GM19324 (cell line): ENCODE measurements around the gene SCMH1.

Experiments used
- ATAC-seq: cut with Tn5 transposase; IDR thresholded peaks from one replicate; pipeline ENCODE4 v1.9.1; 2021; ENCODE audit warnings: mild to moderate bottlenecking, moderate library complexity; ENCODE audit not compliant: unreplicated experiment, low FRiP score

Gene SCMH1

GRCh38 chr1:41102653-41103052 is 139.5 kb downstream of the SCMH1 start:
- no peak for ATAC-seq

DNA sequence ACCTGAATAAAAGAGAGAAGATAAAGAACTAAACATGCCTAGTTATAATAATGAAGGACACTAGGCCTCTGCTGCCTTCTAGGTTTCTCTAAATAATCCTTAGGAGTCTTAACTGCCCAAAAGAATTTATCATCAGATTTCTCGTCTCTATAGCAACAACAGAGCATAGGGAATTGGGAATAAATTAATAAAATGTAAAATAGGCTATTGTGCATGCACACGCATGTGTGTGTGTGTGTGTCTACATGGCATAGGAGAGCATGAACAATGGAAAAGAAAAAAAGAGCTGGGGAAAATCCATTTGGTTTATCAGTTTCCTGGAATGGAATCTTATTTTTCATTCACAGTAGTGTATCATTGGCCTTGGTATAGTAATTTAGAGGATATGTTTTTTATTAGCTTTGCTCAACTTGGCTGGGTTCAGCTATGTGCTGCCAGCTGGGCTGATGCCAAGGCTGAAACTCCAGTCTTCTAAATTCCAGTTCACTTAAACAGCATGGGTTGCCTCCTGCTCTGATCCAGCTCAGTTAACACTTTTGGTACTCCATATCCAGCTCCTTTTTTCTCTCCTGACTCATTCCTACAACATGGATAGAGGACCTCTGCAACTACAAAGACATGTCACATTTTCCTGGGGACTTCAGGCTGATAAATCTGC is 140.0 kb downstream of the SCMH1 start:
- no peak for ATAC-seq

GRCh38 chr1:41101076-41101475 is 141.0 kb downstream of the SCMH1 start:
- no peak for ATAC-seq

DNA sequence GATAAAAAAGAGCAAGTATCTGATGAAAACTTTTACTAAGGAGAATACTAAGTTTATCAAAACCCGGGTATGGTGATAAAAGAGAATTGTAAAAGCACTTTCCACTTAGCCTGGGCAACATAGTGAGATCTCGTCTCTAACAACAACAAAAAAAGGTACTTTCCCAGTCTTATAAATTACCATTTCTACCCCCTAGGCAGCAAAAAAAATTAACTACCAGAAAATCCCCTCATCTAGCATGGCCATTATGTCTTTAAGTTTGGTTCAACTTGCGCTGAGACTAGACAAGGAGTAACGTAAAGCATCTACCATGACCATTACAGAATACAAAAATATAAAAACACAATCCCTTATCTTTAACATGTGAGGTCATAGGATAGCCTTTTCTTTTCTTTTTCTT is 141.9 kb downstream of the SCMH1 start:
- no peak for ATAC-seq

DNA sequence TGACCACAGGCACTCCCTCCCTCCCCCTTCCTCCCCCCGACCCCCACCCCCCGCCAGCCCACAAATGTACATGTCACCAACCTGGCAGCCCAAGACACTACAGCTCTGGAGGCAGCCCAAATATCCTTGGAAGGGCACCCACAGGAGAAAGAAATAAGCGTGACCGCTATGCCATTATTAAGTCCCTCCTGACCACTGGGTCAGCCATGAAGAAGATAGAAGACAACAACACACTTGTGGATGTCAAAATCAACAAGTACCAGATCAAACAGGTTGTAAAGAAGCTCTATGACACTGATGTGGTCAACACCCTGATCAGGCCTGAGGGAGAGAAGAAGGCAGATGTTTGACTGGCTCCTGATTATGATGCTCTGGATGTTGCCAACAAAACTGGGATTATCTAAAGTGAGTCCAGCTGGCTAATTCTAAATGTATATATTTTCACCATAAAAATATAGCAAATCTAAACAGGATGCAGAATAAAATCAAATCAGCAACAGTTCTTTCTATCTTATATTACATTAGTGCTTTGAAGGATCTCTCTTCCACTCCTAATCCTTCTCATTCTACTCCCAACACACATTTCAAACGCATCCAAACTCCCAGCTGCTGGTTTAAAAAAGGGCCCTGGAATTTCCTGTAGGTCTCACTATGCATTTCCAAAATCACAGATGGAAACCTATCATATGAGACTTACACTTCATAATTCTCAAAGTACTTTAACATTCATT is 143.2 kb downstream of the SCMH1 start:
- no peak for ATAC-seq

- no peak for ATAC-seq
Observed at GRCh38 chr1:41097105-41097504, 145.0 kb downstream of the SCMH1 start.

DNA sequence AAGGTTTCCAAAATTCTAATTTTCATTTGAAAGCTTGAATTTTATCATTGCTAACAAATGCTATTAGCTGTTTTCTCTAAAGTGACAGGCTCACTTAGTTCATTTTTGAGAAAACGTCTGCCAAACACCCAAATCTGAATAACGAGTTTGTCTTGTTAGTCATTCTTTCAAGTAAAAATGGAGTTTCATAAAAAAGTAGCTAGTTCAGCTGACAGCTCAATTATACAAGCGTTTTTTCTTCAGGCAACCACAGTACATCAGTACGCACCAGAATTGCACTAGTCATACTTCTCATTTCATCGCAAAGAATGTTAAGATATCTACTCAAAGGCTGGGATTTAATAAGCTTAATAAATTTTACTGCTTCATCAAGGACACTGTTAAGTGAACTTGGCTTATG is 148.3 kb downstream of the SCMH1 start:
- no peak for ATAC-seq

GRCh38 chr1:41086921-41087320 is 155.2 kb downstream of the SCMH1 start:
- no peak for ATAC-seq

DNA sequence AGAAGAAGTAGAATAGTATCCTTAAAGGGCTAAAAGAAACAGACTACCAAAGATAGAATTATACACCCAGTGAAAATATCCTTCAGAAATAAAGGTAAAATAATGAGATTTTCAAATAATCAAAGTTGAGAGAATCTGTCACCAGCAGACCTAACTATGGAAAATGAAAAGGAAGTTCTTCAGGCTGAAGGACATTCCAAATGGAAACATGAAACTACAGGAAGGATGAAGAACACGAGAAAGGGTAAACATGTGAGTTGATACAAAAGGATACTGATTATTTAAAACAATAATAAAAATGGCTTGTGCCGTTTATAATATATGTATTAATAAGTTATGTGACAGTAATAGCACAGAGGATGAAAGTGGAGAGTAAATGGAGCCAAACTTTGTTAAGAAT is 163.5 kb downstream of the SCMH1 start:
- no peak for ATAC-seq

GRCh38 chr1:41078193-41078592 is 163.9 kb downstream of the SCMH1 start:
- ATAC-seq = no peak

DNA sequence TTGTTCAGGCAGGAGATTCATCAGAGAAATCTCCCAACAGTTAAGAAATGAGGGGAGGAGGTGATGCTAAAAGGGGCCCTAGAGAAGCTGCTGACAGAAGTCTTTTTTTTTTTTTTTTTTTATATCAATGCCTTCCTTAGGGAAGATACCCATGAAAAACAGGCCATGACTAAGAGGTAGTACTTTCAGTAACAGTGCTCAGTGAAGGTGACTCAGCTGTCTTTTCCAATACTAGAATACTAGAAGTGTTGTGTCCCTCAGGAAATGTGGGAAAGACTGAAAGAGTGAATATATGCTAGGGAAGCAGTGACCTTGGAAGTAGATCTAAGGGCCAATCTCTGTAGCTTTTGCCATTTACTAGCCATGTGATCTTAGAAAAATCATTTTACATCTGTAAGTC is 168.1 kb downstream of the SCMH1 start:
- ATAC-seq = no peak

DNA sequence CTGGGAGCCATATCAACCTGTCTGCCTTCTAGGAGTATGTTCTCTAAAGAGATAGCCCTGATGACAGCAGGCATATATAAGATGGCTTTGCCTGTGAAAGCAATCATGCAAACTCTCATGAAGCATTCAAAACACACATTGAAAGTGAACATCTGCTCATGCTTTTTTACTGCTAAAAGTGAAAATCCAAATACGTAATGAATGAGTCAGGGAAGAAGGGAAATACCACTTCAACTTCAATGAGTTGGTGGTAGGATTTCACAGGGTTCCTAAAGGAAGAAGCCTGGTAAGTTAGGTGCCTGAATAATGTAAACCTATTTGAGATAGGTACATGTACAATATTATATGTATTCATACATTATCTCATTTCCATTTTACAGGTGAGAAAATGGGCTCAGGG is 170.1 kb downstream of the SCMH1 start:
- no peak for ATAC-seq

DNA sequence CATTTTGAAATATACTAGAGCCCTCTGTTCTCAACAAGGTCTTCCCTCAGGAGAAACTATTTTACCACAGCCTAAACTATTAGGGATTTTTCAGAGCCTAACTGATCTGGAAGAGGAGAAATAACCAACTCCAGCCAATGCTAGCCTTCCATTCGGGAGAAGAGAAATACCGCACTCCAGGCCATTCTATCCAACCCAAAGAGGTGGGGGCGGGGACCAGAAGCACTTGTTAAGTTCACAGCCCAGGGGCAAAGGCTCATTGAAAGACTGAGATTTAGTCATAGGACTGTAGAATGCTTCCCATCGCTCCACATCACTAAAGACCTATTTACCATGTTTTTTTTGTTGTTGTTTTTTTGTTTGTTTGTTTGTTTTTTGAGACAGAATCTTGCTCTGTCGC is 185.2 kb downstream of the SCMH1 start:
- no peak for ATAC-seq

DNA sequence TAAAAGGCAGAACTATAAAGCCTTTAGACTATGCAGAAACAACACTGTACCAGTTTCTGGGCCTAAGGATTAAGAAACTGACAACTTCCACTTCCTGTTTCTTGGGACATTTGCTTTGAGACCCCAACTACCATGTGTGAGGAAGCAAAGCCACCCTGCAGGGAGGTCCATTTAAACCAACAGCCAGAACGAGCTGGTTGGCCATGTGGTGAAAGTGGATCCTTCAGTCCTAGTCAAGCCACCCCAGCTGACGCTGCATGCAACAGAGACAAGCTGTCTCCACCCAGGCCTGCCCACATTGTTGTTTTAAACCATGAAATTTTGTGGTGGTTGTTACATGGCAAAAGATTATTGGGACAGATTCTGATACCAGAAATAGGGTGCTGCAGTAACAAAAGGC is 188.8 kb downstream of the SCMH1 start:
- ATAC-seq = no peak

DNA sequence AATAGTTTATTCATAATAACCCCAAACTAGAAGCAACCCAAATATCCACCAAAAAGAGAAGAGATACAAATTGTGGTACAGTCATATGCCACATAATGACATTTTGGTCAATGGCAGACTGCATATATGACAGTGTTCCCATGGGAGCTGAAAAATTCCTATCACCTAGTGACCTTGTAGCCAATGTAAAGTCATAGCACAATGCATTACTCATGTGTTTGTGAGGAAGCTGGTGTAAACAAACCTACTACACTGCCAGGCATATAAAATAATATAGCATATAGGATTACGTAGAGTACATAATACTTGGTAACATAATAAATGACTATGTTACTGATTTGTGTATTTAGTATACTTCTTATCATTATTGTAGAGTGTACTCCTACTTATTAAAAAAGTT is 191.1 kb downstream of the SCMH1 start:
- ATAC-seq = no peak

DNA sequence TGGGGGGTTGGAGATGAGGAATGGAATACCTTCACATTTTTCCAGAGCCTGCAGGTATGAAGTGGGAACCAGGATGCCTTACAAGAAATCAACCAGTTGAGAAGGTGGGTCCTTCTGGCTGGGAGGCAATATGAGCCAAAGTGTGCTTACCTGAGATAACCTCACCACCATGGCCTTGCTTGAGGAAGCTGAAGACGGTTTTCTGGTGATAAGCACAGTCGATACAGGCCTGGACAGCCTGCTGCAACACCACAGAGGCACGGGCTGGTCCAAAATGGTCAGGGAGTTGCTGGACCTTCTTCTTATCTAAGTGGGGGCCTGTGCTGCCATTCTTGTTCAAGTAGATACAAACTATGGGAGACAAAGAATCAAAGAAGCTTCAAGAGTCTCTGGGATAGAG is 193.6 kb downstream of the SCMH1 start:
- no peak for ATAC-seq

DNA sequence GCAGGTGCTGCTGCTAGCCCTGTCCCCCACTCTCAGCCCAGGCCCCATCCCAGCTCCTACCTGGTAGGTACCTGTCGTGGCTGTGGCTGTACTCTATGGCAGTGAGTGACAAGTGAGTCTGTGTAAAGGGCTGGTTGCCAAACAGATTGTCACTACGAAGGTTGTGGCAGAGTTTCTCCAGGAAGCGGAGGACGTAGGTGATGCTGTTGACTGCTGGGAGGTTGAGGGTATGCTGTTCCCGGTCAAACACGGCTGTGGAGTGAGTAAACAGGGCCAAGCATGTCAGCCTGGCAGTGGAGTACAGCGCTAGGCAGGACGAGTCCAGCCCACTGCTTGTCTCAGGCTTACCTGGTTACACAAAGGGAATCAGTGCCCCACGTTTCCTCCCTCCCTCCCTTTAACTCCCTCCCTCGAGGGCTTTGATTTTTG is 195.7 kb downstream of the SCMH1 start:
- no peak for ATAC-seq

- no peak for ATAC-seq
Observed at GRCh38 chr1:41045740-41046139, 196.4 kb downstream of the SCMH1 start.

- no peak for ATAC-seq
Observed at GRCh38 chr1:41044187-41044586, 197.9 kb downstream of the SCMH1 start.

DNA sequence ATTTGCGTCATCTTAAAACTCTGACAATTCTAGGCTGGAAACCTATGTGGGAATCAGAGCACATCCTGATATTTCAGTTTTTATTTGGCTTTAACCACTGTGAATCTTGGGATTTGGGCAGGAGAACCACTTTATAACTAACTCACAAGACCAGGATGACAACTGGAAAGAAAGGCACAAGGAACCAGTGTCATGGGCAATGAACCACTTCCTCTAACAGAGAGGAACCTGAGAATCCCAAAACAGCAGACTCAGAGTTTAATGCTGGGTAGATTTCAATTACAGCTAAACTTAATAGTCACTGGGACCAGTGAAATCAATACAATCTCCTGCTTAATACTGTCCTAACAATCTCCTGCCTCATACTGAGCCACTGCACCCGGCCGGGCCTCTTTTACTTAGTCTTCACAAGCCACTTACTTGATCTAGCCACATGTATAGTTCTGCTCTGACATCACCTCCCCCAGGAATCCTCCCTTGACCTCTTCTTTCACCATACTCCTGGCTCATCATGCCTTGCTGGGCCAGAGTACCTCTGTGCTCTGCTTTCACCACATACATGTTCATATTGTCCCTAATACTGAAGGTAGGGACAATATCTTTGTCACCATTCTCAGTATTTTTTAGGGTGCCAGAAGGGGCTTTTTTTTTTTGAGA is 200.4 kb downstream of the SCMH1 start:
- no peak for ATAC-seq

DNA sequence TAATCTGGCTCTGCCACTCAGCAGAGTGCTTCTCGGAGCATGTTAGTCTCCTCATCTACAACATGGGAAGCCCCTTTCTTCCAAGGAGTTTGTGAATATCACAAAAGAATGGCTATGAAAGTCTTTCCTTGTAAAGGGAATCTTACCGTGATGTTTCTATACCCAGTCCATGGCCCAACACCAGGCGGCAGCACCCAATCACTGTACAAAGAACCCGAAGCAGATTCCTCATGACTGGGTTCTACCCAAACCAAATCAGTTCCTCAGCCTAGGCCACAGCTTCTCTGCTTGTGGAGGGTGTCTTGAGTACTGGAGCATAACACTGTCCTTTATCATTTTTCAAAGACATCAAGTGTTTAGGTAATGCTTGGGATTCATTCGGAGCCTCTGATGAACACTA is 204.0 kb downstream of the SCMH1 start:
- no peak for ATAC-seq
